Endothelial cell of hepatic sinusoid (primary cell): Measurements from ENCODE around the gene ZNF346.

Experiments
- in situ Hi-C: cut with HindIII; loops from 2 replicates; pipeline ENCODE4 v1.10.0; 2017; ENCODE audit warnings: low sequenced_read_pairs

The ZNF346 gene

DNA sequence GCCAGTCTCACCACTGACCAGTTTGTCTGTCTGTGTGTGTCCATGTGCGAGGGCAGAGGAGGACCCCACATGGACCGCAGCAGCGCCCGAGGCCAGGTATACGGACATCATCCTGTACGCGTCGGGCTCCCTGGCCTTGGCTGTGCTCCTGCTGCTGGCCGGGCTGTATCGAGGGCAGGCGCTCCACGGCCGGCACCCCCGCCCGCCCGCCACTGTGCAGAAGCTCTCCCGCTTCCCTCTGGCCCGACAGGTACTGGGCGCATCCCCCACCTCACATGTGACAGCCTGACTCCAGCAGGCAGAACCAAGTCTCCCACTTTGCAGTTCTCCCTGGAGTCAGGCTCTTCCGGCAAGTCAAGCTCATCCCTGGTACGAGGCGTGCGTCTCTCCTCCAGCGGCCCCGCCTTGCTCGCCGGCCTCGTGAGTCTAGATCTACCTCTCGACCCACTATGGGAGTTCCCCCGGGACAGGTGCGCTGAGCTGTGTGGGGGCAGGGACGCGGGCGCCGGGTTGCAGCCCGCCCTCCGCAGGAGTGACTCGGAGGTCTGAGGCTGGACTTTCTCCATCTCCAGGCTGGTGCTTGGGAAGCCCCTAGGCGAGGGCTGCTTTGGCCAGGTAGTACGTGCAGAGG is 70.7 kb downstream of the ZNF346 start:
- in situ Hi-C loops = no loop called here

GRCh38 chr5:177093803-177094202 is 71.3 kb downstream of the ZNF346 start:
- in situ Hi-C loops = no loop called here

GRCh38 chr5:177094224-177095087 is 72.0 kb downstream of the ZNF346 start:
- in situ Hi-C loops = no loop called here

- in situ Hi-C loops = no loop called here
These were observed 72.7 kb downstream of the ZNF346 start for GRCh38 chr5:177095088-177095669.

DNA sequence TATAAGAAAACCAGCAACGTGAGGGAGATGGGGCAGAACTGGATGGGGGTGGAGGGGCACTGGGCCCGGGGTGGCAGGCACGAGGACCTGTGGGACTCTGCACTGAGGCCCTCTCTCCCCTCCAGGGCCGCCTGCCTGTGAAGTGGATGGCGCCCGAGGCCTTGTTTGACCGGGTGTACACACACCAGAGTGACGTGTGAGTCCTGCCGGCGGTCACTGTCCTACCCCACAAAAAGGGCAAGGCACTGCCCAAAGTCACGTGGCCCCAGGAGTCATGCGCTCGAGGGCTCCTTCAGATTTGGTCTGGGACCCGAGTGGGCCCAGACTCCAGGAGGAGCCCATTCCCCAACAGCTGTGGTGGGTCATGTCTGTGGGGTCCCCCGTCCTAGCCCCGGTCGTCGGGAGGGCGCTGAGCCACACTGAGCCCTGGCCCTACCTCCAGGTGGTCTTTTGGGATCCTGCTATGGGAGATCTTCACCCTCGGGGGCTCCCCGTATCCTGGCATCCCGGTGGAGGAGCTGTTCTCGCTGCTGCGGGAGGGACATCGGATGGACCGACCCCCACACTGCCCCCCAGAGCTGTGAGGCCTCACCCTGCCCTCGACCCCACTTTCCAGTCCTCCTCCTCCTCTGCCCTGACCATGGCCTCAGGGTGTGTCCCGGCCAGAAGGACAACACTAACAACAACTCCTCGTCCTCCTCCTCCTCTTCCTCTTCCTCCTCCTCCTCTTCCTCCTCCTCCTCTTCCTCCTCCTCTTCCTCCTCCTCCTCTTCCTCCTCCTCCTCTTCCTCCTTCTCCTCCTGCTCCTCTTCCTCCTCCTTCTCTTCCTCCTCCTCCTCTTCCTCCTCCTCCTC is 73.9 kb downstream of the ZNF346 start:
- in situ Hi-C loops = no loop called here

GRCh38 chr5:177097016-177097985 is 74.8 kb downstream of the ZNF346 start:
- in situ Hi-C loops = no loop called here

DNA sequence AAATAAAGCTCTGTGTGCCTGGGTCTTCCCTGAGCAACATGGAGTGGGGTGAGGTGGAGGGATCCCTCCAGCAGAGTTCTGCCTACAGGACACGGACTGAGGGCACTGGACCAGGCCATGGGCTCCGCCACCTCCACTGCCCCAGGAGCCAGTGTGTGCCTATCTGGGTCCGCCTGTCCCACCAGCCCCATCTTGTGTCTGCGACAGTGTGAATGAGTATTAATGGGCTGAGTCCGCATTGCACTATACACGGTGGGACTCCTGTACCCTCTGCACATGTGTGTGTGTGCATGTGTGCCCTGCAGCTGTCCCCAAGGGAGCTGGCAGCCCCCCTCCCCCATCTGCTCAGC is 75.6 kb downstream of the ZNF346 start:
- in situ Hi-C loops = no loop called here

- in situ Hi-C loops = no loop called here
These were observed 76.1 kb downstream of the ZNF346 start for GRCh38 chr5:177098470-177099141.

DNA sequence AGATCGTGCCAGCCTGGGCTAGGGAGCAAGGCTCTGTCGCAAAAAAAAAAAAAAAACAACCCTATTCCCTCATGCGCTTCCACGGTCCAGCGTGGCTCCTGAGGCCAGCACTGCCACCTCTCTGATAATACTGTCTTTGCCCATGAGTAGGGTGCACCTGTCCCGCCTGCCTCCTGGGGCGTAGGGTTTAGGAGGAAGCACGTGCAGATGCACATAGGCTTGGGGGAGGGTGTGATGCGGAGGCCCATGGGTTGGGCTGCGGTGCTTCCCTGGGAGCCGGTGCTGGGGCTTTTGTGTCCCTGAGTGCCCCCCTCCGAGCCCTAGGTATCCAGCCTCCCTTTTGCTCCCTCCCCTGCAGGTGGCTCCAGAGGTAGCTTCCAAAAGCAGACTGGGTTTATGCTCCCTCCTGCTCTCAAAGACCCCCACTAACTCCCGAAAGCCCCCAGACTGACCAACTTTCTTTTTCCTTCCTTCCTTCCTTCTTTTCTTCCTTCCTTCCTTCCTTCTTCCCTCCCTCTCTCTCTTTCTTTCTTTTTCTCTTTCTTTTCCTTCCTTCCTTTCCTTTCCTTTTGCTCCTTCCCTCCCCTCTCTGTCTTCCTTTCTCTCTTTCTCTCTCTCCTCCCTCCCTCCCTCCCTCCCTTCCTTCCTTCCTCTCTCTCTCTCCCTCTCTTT is 77.1 kb downstream of the ZNF346 start:
- in situ Hi-C loops = loop anchor here (25.0 kb wide), 2 partner anchors 213 to 338 kb away; partner anchors contain the start of genes GRK6, MXD3, PRELID1 and PRR7

- in situ Hi-C loops = loop anchor here (25.0 kb wide), 2 partner anchors 212 to 337 kb away; partner anchors contain the start of genes GRK6, MXD3, PRELID1 and PRR7
These were observed 78.2 kb downstream of the ZNF346 start for GRCh38 chr5:177100714-177101121.

GRCh38 chr5:177103523-177104253 is 81.2 kb downstream of the ZNF346 start:
- in situ Hi-C loops = loop anchor here (25.0 kb wide), 2 partner anchors 209 to 334 kb away; partner anchors contain the start of genes GRK6, MXD3, PRELID1 and PRR7

DNA sequence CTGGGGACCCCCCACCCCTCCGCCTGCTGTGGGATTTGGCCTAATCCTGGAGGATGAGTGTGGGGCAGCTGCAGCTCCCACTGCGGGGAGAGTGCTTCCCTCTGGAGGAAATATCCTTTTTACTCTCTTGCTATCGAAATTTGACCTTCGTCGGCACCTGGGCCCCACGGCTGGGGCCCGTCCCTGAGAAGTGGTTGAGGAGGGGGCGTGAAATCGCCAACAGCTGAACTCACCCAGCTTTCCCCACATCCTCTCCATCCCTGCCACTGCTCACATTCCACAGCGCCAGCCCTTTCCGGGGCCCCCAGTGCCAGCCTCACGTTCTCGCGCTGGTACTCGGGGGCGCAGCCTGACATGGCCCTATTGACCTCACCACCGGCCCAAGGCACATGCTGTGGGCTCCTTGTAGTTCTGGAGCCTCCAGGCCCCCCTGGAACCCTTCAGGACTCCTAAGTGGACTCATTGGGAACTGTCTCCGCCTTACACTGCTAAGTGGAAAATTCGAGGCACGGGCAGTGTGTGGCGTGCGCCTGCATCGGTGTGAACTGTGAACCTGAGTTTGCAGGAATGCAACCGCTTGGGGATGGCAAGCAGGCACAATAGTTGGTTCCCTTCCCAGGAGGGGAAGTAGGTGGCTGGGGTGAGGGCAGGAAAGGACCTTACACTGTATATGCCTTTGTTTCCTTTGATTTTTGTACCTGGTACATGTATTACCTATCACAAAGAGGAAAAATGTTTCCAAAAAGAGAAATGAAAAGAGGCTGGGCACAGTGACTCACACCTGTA is 83.4 kb downstream of the ZNF346 start:
- in situ Hi-C loops = loop anchor here (25.0 kb wide), 2 partner anchors 206 to 331 kb away; partner anchors contain the start of genes GRK6, MXD3, PRELID1 and PRR7

GRCh38 chr5:177107159-177107558 is 84.7 kb downstream of the ZNF346 start:
- in situ Hi-C loops = loop anchor here (25.0 kb wide), 2 partner anchors 205 to 330 kb away; partner anchors contain the start of genes GRK6, MXD3, PRELID1 and PRR7

DNA sequence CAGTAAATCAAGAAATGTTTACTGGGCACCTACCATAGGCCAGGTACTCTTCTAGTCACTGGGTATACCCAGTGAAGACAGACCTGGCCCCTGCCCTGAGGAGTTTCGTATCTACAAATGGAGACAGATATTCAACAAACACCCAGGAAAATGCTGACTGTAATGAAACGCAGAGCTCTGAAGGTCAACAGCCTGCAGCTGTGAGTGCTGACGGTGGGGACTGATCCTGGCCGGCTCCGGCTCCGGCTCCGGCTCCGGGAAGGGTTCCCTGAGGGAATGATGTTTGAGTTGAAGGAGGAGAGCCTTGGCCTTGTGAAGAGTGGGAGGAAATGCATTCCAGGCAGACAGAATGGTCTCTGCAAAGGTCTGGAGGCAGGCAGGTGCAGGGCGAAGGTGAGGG is 87.3 kb downstream of the ZNF346 start:
- in situ Hi-C loops = loop anchor here (5.0 to 25.0 kb wide), 3 partner anchors 38 to 327 kb away; partner anchors contain the start of genes GRK6, MXD3, PRELID1 and PRR7

DNA sequence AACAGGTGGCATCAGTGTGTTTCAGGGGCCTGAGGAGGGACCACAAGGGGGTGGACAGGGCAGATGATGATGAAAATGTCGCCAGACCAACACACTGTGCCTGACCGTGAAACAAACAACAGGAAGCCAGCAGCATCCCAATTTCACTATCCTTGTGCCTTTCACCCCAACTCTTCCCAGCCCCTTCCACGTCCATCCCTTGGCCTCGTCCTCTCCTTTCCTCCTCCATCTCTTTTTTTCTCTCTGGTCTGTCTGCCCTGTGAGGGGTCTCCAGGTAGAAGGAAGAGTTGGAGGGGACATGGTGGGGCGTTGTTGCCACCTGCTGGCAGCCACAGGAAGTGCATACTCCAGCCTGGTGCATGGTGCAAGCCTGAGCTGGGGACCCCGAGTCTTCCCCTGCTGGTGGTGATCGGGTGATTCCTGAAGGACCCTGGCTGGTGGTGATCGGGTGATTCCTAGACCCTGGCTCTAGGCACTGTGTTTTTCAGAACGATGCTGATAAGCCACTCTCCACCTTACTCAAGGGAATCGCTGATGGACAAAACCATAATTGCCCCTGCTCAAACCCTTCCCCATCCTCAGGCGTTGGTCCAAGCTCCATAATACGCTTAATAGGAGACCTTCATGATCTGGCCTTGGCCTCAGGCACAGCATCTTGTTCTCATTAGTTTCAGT is 89.4 kb downstream of the ZNF346 start:
- in situ Hi-C loops = loop anchor here (5.0 to 25.0 kb wide), 3 partner anchors 40 to 325 kb away; partner anchors contain the start of genes GRK6, MXD3, PRELID1 and PRR7
